Fibroblast of skin of abdomen (primary cell): ENCODE results near the gene C17orf100.
A peak's percentile ranks its signal among the peaks of the same experiment; 100 is the strongest.
"Not testable (repeated sequence)": the region's sequence is repeated elsewhere in the genome, so short reads cannot be mapped to it uniquely, and the experiment has no call there.

ENCODE experiments used
- DNase-seq: peaks from one replicate; pipeline ENCODE4 v3.0.0-alpha.2; 2013

C17orf100 gene

GRCh38 chr17:6641247-6641863, 10.2 kb upstream of the C17orf100 start:
- no peak for DNase-seq

- DNase-seq: peak; percentile 26
These were observed 9.0 kb upstream of the C17orf100 start for GRCh38 chr17:6642592-6642991.

GRCh38 chr17:6643451-6644125, 8.0 kb upstream of the C17orf100 start:
- DNase-seq: peak; percentile 84

GRCh38 chr17:6648181-6648580, 3.4 kb upstream of the C17orf100 start:
- no peak for DNase-seq

GRCh38 chr17:6651919-6652452, 424 bp downstream of the C17orf100 start:
- peak; percentile 48 for DNase-seq

GRCh38 chr17:6654841-6655731, 3.5 kb downstream of the C17orf100 start:
- DNase-seq: no peak

- DNase-seq: not testable (repeated sequence)
These were observed 4.3 kb downstream of the C17orf100 start for GRCh38 chr17:6655732-6656361.

GRCh38 chr17:6656797-6657632, 5.5 kb downstream of the C17orf100 start:
- not testable (repeated sequence) for DNase-seq

- DNase-seq: no peak
These were observed 6.2 kb downstream of the C17orf100 start for GRCh38 chr17:6657633-6658287.

GRCh38 chr17:6658411-6658810, 6.8 kb downstream of the C17orf100 start:
- DNase-seq: not testable (repeated sequence)

GRCh38 chr17:6660101-6660500, 8.5 kb downstream of the C17orf100 start:
- DNase-seq: no peak

- no peak for DNase-seq
These were observed 9.4 kb downstream of the C17orf100 start for GRCh38 chr17:6660805-6661463.

GRCh38 chr17:6661464-6661848, 9.9 kb downstream of the C17orf100 start:
- no peak for DNase-seq

- DNase-seq: not testable (repeated sequence)
These were observed 11.6 kb downstream of the C17orf100 start for GRCh38 chr17:6663200-6663599.

- peak; percentile 76 for DNase-seq
These were observed 14.5 kb downstream of the C17orf100 start for GRCh38 chr17:6666077-6666521.

- DNase-seq: no peak
These were observed 15.0 kb downstream of the C17orf100 start for GRCh38 chr17:6666557-6666956.

GRCh38 chr17:6667516-6667915, 16.0 kb downstream of the C17orf100 start:
- no peak for DNase-seq

GRCh38 chr17:6668219-6668618, 16.7 kb downstream of the C17orf100 start:
- DNase-seq: no peak

GRCh38 chr17:6668727-6669425, 17.3 kb downstream of the C17orf100 start:
- DNase-seq: no peak
